WTC11 (cell line): ENCODE measurements around the gene ZNRF2. TPM values are rescaled to one million over a fixed set of nuclear protein-coding genes. Genes with fewer than 3 reads are reported as not detected.

Experiments used
- ATAC-seq: fragments of 200-7000 bp; cut with Tn5 transposase; 2 replicates; pipeline ENCODE4 v1.10.0; 2021; ENCODE audit warnings: mild to moderate bottlenecking, moderate library complexity
- CTCF ChIA-PET: fragments of 300-600 bp; sonication (Branson Sonifier 250); formaldehyde crosslinking; loops from one replicate; lab custom pipeline; 2021; ENCODE audit warnings: antibody characterized with exemption; lab: Charles Lee
- POLR2A ChIA-PET: fragments of 350-600 bp; sonication (Branson Sonifier 250); formaldehyde crosslinking; loops from one replicate; lab custom pipeline; 2021; ENCODE audit warnings: antibody characterized with exemption; lab: Charles Lee
- DNase-seq: peaks from one replicate; pipeline ENCODE4 v3.0.0; 2021; ENCODE audit warnings: low spot score
- H3K27ac Mint-ChIP-seq: 2 replicates; pipeline ENCODE4 v1.8.0; 2021; ENCODE audit warnings: mixed read lengths
- H3K27me3 Mint-ChIP-seq: 2 replicates; pipeline ENCODE4 v1.8.0; 2021; ENCODE audit warnings: low read depth, mild to moderate bottlenecking, moderate library complexity, mixed read lengths
- H3K36me3 Mint-ChIP-seq: 2 replicates; pipeline ENCODE4 v1.8.0; 2021; ENCODE audit warnings: mixed read lengths
- H3K4me1 Mint-ChIP-seq: 2 replicates; pipeline ENCODE4 v1.8.0; 2022; ENCODE audit warnings: mixed read lengths
- H3K4me3 Mint-ChIP-seq: 2 replicates; pipeline ENCODE4 v1.8.0; 2021; ENCODE audit warnings: mild to moderate bottlenecking, moderate library complexity, mixed read lengths
- H3K9me3 Mint-ChIP-seq: 2 replicates; pipeline ENCODE4 v1.8.0; 2021; ENCODE audit warnings: mixed read lengths
- ATF6 ChIP-seq: sonication (generic); formaldehyde crosslinking; IDR thresholded peaks from 2 replicates; pipeline ENCODE4 v1.8.1; 2023; ENCODE audit warnings: mild to moderate bottlenecking, missing genetic modification reagents
- E2F1 ChIP-seq: sonication (generic); formaldehyde crosslinking; IDR thresholded peaks from 2 replicates; pipeline ENCODE4 v1.8.0; 2022; ENCODE audit warnings: mild to moderate bottlenecking, missing genetic modification reagents
- FOXJ3 ChIP-seq: sonication (generic); formaldehyde crosslinking; IDR thresholded peaks from 2 replicates; pipeline ENCODE4 v1.9.0; 2021; ENCODE audit warnings: missing genetic modification reagents, mild to moderate bottlenecking, borderline replicate concordance
- JAZF1 ChIP-seq: fragments of 250-450 bp; sonication (Bioruptor Pico); IDR thresholded peaks from 2 replicates; pipeline ENCODE4 v1.9.0; 2021; ENCODE audit warnings: moderate library complexity, mild to moderate bottlenecking, inconsistent platforms
- MXD4 ChIP-seq: fragments of 250-450 bp; sonication (Bioruptor Pico); IDR thresholded peaks from 2 replicates; pipeline ENCODE4 v1.8.0; 2021; ENCODE audit warnings: mild to moderate bottlenecking, moderate library complexity, borderline replicate concordance
- NFE2L1 ChIP-seq: sonication (generic); formaldehyde crosslinking; IDR thresholded peaks from 2 replicates; pipeline ENCODE4 v1.8.1; 2023; ENCODE audit warnings: missing genetic modification reagents
- NR2C2 ChIP-seq: sonication (generic); formaldehyde crosslinking; IDR thresholded peaks from 2 replicates; pipeline ENCODE4 v1.8.0; 2022; ENCODE audit warnings: mild to moderate bottlenecking, missing genetic modification reagents
- NR3C1 ChIP-seq: sonication (generic); formaldehyde crosslinking; conservative IDR thresholded peaks from 2 replicates; pipeline ENCODE4 v1.8.1; 2023; ENCODE audit warnings: low read depth, mild to moderate bottlenecking, missing genetic modification reagents
- SMAD3 ChIP-seq: sonication (generic); formaldehyde crosslinking; IDR thresholded peaks from 2 replicates; pipeline ENCODE4 v1.8.0; 2022; ENCODE audit warnings: missing genetic modification reagents, mild to moderate bottlenecking, borderline replicate concordance
- SOX15 ChIP-seq: fragments of 250-450 bp; sonication (Bioruptor Pico); IDR thresholded peaks from 2 replicates; pipeline ENCODE4 v1.9.0; 2021; ENCODE audit warnings: mild to moderate bottlenecking
- SP1 ChIP-seq: sonication (generic); formaldehyde crosslinking; conservative IDR thresholded peaks from 2 replicates; pipeline ENCODE4 v1.8.1; 2022; ENCODE audit warnings: missing genetic modification reagents
- TCF7 ChIP-seq: sonication (generic); formaldehyde crosslinking; IDR thresholded peaks from 2 replicates; pipeline ENCODE4 v1.8.0; 2022; ENCODE audit warnings: mild to moderate bottlenecking, low read depth, missing genetic modification reagents, moderate library complexity
- TEAD1 ChIP-seq: sonication (generic); formaldehyde crosslinking; IDR thresholded peaks from 2 replicates; pipeline ENCODE4 v1.8.0; 2022; ENCODE audit warnings: mild to moderate bottlenecking, missing genetic modification reagents
- TP53 ChIP-seq: sonication (generic); formaldehyde crosslinking; IDR thresholded peaks from 2 replicates; pipeline ENCODE4 v1.8.1; 2023; ENCODE audit warnings: mild to moderate bottlenecking, missing genetic modification reagents
- ZBTB21 ChIP-seq: sonication (generic); formaldehyde crosslinking; IDR thresholded peaks from 2 replicates; pipeline ENCODE4 v1.8.1; 2023; ENCODE audit warnings: mild to moderate bottlenecking, missing genetic modification reagents, borderline replicate concordance
- ZNF281 ChIP-seq: sonication (generic); formaldehyde crosslinking; IDR thresholded peaks from 2 replicates; pipeline ENCODE4 v1.8.0; 2023; ENCODE audit warnings: mild to moderate bottlenecking, missing genetic modification reagents
- ZNF416 ChIP-seq: fragments of 250-450 bp; sonication (Bioruptor Pico); IDR thresholded peaks from 2 replicates; pipeline ENCODE4 v1.9.0; 2021; ENCODE audit warnings: mild to moderate bottlenecking, inconsistent platforms
- ZNF423 ChIP-seq: fragments of 250-450 bp; sonication (Bioruptor Pico); IDR thresholded peaks from 2 replicates; pipeline ENCODE4 v2.1.2; 2022; ENCODE audit warnings: mild to moderate bottlenecking, moderate library complexity
- total RNA-seq: library from RNA; stranded (reverse); gene quantifications from 3 replicates; pipeline ENCODE4 v1.2.3, GENCODE V29; 2021
- TF ChIP-seq, protein P1 (sequence below): fragments of 250-450 bp; sonication (Bioruptor Pico); conservative IDR thresholded peaks from 2 replicates; pipeline ENCODE4 v1.9.0; 2021; ENCODE audit warnings: mild to moderate bottlenecking
- TF ChIP-seq, protein P2 (sequence below): sonication (generic); formaldehyde crosslinking; IDR thresholded peaks from 2 replicates; pipeline ENCODE4 v1.8.0; 2022; ENCODE audit warnings: mild to moderate bottlenecking, missing genetic modification reagents
- TF ChIP-seq, protein P3 (sequence below): sonication (generic); formaldehyde crosslinking; IDR thresholded peaks from 2 replicates; pipeline ENCODE4 v1.8.1; 2023; ENCODE audit warnings: mild to moderate bottlenecking, missing genetic modification reagents, borderline replicate concordance
- TF ChIP-seq, protein P4 (sequence below): sonication (generic); formaldehyde crosslinking; IDR thresholded peaks from 2 replicates; pipeline ENCODE4 v1.8.1; 2022; ENCODE audit warnings: missing genetic modification reagents, borderline replicate concordance

The ZNRF2 gene
- total RNA-seq, 1 experiment from 2014 or later = 18.2 TPM

GRCh38 chr7:30353532-30353931, 69.1 kb downstream of the ZNRF2 start:
- Mint-ChIP-seq H3K36me3 (peaks cover 5% of the 10 kb centered on the region), H3K4me3 (no peak overlapping the region), H3K4me1 (peaks cover 75% of the 10 kb centered on the region), H3K9me3 (no peaks in the 10 kb centered on the region), H3K27ac (no peak overlapping the region), H3K27me3 (no peaks in the 10 kb centered on the region)
- DNase-seq (no peak), ATAC-seq (no peak)
- TF ChIP-seq ZNF423 (CRISPR knock-in tag) (no peak), E2F1 (no peak), FOXJ3 (CRISPR knock-in tag) (no peak), TEAD1 (CRISPR knock-in tag) (no peak), JAZF1 (CRISPR knock-in tag) (no peak), NFE2L1 (no peak), MXD4 (CRISPR knock-in tag) (no peak), SOX15 (no peak), NR3C1 (CRISPR knock-in tag) (no peak), ZNF281 (CRISPR knock-in tag) (no peak), ZBTB21 (CRISPR knock-in tag) (no peak), ATF6 (CRISPR knock-in tag) (no peak), TCF7 (CRISPR knock-in tag) (no peak), TP53 (CRISPR knock-in tag) (no peak), ZNF416 (CRISPR knock-in tag) (no peak)
- TF ChIP-seq, protein P1, sequence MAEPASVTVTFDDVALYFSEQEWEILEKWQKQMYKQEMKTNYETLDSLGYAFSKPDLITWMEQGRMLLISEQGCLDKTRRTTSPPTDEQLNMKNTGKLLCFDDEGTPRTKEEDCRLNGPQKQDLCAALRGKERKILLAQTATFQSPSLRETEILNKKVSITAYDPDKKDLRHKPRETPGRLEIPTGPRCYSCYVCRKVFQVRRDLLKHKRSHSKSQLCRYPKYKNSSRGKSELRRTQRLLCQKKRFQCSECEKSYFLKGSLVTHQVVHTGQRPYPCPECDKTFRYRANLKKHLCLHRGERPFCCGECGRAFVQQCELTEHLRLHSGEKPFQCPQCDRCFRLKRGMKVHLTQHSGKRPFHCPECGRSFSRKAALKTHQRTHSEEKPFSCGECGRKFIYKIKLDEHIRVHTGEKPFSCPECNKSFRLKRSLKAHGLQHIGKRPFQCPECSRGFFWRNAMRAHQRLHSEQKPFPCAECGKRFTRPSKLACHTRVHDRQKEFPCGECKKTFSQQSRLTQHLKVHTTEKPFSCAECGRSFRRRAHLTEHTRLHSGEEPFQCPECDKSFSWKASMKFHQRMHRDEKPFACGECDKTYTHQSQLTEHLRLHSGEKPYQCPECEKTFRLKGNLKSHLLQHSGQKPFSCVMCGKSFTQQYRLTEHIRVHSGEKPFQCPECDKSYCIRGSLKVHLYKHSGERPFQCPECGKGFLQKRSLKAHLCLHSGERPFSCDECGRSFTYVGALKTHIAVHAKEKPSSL = no peak
- TF ChIP-seq, protein P2, sequence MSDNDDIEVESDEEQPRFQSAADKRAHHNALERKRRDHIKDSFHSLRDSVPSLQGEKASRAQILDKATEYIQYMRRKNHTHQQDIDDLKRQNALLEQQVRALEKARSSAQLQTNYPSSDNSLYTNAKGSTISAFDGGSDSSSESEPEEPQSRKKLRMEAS (CRISPR knock-in tag) = no peak
- ChIA-PET POLR2A (no interaction called here), CTCF (interaction anchor here (0.7 to 2.4 kb wide), 3 partner anchors 43 to 189 kb away, joined by 3 to 7 read pairs (median 5); no protein-coding TSS in a partner anchor)

DNA sequence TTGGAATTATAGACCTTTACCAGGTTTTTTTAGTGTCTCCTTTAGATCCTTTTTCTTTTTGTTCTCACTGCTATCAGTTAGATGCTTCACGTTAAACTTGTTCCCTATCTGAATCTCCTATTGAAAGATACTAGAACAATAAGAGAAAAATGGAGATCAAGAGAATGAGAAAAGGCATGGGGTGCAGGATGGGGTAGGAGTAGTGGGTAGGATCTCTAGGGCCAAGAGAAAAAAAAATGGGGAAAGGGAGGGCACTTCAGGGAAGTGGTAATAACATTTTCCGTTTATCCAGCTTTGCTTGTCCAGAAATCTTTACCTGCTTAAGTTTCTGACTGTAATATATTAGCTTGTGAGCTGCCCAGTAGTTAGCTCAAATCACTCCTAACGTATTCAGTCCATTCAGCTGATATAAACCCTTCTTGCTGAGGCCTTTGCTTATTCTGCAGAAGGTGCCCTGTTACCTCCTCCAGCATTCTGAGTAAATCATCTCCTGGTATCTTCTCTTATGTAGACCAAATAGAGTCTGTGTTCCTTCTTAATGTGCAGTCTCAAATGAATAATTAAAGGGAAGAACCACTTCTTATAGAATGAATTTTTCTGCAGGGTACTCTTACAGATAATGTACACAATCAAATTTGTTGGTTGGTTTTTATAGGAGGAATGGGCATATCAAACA, 69.7 kb downstream of the ZNRF2 start:
- Mint-ChIP-seq H3K36me3 (peaks cover 5% of the 10 kb centered on the region), H3K4me3 (no peak overlapping the region), H3K4me1 (peaks cover 75% of the 10 kb centered on the region), H3K9me3 (no peaks in the 10 kb centered on the region), H3K27me3 (no peaks in the 10 kb centered on the region), H3K27ac (peak overlapping the region; percentile 67)
- peak; percentile 58 for ATAC-seq
- POLR2A ChIA-PET = no interaction called here
- no peak for DNase-seq
- CTCF ChIA-PET = interaction anchor here (0.7 to 2.4 kb wide), 2 partner anchors 78 to 189 kb away, joined by 3 to 7 read pairs; no protein-coding TSS in a partner anchor
- TF ChIP-seq NR2C2 (no peak), SP1 (no peak), SMAD3 (CRISPR knock-in tag) (no peak)
- TF ChIP-seq, protein P3, sequence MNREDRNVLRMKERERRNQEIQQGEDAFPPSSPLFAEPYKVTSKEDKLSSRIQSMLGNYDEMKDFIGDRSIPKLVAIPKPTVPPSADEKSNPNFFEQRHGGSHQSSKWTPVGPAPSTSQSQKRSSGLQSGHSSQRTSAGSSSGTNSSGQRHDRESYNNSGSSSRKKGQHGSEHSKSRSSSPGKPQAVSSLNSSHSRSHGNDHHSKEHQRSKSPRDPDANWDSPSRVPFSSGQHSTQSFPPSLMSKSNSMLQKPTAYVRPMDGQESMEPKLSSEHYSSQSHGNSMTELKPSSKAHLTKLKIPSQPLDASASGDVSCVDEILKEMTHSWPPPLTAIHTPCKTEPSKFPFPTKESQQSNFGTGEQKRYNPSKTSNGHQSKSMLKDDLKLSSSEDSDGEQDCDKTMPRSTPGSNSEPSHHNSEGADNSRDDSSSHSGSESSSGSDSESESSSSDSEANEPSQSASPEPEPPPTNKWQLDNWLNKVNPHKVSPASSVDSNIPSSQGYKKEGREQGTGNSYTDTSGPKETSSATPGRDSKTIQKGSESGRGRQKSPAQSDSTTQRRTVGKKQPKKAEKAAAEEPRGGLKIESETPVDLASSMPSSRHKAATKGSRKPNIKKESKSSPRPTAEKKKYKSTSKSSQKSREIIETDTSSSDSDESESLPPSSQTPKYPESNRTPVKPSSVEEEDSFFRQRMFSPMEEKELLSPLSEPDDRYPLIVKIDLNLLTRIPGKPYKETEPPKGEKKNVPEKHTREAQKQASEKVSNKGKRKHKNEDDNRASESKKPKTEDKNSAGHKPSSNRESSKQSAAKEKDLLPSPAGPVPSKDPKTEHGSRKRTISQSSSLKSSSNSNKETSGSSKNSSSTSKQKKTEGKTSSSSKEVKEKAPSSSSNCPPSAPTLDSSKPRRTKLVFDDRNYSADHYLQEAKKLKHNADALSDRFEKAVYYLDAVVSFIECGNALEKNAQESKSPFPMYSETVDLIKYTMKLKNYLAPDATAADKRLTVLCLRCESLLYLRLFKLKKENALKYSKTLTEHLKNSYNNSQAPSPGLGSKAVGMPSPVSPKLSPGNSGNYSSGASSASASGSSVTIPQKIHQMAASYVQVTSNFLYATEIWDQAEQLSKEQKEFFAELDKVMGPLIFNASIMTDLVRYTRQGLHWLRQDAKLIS (CRISPR knock-in tag) = no peak
- TF ChIP-seq, protein P4, sequence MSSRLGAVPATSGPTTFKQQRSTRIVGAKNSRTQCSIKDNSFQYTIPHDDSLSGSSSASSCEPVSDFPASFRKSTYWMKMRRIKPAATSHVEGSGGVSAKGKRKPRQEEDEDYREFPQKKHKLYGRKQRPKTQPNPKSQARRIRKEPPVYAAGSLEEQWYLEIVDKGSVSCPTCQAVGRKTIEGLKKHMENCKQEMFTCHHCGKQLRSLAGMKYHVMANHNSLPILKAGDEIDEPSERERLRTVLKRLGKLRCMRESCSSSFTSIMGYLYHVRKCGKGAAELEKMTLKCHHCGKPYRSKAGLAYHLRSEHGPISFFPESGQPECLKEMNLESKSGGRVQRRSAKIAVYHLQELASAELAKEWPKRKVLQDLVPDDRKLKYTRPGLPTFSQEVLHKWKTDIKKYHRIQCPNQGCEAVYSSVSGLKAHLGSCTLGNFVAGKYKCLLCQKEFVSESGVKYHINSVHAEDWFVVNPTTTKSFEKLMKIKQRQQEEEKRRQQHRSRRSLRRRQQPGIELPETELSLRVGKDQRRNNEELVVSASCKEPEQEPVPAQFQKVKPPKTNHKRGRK (CRISPR knock-in tag) = no peak
